Kidney glomerular epithelial cell (primary cell): Measurements from ENCODE around the gene CREB5.
A peak's percentile ranks its signal among the peaks of the same experiment; 100 is the strongest.
"Not testable (repeated sequence)": the region's sequence is repeated elsewhere in the genome, so short reads cannot be mapped to it uniquely, and the experiment has no call there.

Experiments
- DNase-seq: peaks from one replicate; lab custom pipeline; 2025; lab: John Stamatoyannopoulos, UW

The CREB5 gene

GRCh38 chr7:28813243-28813962, 401.1 kb downstream of the CREB5 start:
- no peak for DNase-seq

- DNase-seq: no peak
Measured at GRCh38 chr7:28815369-28815927, 403.1 kb downstream of the CREB5 start.

- no peak for DNase-seq
Measured at GRCh38 chr7:28815928-28816373, 403.6 kb downstream of the CREB5 start.

GRCh38 chr7:28818996-28819395, 406.7 kb downstream of the CREB5 start:
- DNase-seq: no peak

- no peak for DNase-seq
Measured at GRCh38 chr7:28823582-28823981, 411.3 kb downstream of the CREB5 start.

GRCh38 chr7:28825817-28826448, 413.6 kb downstream of the CREB5 start:
- not testable (repeated sequence) for DNase-seq

GRCh38 chr7:28830846-28831245, 418.5 kb downstream of the CREB5 start:
- no peak for DNase-seq

- DNase-seq: no peak
Measured at GRCh38 chr7:28832669-28833068, 420.4 kb downstream of the CREB5 start.

- no peak for DNase-seq
Measured at GRCh38 chr7:28835800-28836199, 423.5 kb downstream of the CREB5 start.

DNA sequence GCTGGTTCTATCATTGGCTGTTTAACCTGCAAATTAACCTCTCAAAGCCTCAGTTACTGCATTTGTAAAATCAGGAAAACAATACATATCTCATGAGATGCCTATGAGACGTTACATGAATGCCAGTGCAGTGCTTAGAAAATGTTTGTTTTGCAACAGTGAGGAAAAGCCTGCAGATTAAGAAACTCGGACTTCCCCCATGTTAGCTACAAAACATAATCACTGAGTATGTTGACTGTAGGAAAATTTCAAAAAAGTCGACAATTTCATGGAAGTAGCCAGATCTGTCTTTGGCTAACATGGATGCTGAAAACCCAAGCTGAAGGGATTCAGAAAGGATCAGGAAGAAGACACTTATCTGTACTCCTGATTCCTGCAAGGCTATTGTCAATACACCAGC, 424.4 kb downstream of the CREB5 start:
- DNase-seq: no peak

DNA sequence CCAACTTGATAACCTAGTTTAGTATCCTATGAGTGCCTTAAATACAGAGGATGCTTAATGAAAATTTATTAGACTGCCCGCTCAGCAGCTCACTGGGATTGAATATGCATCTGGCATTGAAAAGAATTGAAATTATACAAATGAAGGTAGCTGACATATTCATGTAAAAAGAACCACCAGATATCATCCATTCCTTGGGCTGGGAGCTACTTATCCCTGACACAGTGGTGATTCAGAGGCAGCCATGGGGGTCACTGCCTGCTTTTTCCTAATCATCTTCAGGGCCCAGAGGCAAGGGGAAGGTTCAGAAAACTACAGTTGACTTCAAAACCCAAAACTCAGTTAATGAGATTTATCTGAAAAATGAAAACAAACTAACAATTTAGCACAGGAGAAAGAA, 424.9 kb downstream of the CREB5 start:
- no peak for DNase-seq

- no peak for DNase-seq
Measured at GRCh38 chr7:28840592-28840995, 428.3 kb downstream of the CREB5 start.

DNA sequence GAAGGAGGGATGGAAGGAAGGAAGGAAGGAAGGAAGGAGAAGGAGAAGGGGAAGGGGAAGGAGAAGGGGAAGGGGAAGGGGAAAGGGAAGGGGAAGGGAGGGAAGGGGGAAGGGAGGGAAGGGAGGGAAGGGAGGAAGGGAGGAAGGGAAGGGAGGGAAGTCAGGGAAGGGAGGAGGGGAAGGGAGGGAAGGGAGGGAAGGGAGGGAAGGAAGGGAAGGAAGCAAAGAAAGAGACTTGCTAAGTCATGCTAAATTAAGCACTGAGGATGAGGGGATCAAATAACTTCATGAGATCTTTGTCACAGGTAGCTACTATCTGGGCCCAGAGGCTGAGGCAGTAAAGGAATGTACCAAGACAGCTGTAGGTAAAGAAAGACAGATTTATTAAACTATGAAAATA, 429.4 kb downstream of the CREB5 start:
- DNase-seq: no peak

DNA sequence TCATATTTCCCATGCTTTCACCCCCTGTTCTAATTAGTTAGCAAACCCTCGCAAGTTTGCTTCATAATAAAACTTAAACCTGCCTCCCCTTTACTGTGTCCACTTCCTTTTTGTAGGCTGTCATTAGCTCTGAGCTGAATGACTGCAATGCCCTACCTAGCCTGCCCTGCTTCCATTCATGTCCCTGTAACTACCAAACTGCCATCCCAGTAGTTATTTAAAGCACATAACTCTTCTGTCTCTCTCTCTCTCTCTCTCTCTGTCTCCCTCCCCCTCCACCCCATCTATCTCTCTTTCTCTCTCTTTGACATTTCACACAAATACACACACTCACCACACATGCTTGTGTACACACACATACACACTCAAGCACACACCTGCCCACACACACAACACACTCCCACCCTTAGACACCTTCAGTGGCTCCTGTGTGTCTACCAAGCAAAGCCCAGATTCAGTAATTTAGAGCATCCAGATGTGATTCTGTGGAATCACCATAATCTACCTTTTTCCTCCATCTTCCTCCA, 430.5 kb downstream of the CREB5 start:
- no peak for DNase-seq

DNA sequence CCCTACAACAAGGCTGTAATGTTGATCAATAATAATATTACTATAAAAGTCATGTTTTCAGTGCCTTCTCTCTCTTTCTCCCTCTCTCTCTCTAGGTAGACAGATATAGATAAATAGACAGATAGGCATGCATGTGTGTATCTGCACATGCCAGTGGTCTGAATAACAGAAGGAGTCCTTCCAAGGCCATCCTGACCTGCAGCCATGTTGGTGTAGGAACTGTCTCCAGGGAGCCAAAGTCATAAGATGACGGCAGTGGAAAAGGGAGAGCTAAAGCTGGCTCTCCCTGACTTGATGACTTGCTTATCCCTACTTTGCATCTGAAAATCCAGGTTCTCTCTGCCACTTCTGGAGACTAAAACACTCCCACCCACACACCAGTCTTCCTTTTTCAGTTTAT, 432.8 kb downstream of the CREB5 start:
- no peak for DNase-seq

GRCh38 chr7:28847176-28847575, 434.9 kb downstream of the CREB5 start:
- DNase-seq: no peak

GRCh38 chr7:28847681-28848080, 435.4 kb downstream of the CREB5 start:
- no peak for DNase-seq

GRCh38 chr7:28848906-28849305, 436.6 kb downstream of the CREB5 start:
- no peak for DNase-seq

GRCh38 chr7:28850699-28851098, 438.4 kb downstream of the CREB5 start:
- no peak for DNase-seq

- DNase-seq: peak; percentile 5
Measured at GRCh38 chr7:28853150-28853549, 440.8 kb downstream of the CREB5 start.

- peak; percentile 60 for DNase-seq
Measured at GRCh38 chr7:28853834-28854749, 441.8 kb downstream of the CREB5 start.

DNA sequence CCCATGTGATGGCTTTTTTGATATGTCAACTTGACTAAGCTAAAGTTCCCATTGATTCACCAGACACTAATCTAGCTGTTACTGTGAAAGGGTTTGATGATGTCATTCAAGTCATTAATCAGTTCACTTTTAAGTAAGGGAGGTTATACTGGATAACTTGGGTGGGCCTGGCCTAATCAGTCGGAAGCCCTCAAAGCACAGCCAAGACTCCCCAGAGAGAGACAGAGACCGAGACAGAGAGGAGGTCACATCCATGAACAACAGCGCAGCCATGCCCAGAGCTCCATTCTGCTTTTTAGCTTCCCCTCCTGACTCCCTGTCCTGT, 442.4 kb downstream of the CREB5 start:
- no peak for DNase-seq
